Breast epithelium (tissue), 4 donors: Measurements from ENCODE around the gene PGAM5. TPM values are rescaled to one million over a fixed set of nuclear protein-coding genes. Genes with fewer than 3 reads are reported as not detected.

Experiments
- DNase-seq, 2 donors: peaks; one replicate each; pipeline ENCODE4 v3.0.0-alpha.2; 2019; ENCODE audit warnings: low spot score in 2 of 2
- H3K27ac ChIP-seq, 2 donors: fragments of 200-600 bp; sonication (generic) in 1 of 2; one replicate each; pipeline ENCODE4 v1.5.1; 2016 to 2019; ENCODE audit warnings: mild to moderate bottlenecking in 1 of 2
- H3K27me3 ChIP-seq, 2 donors: fragments of 200-600 bp; sonication (generic) in 1 of 2; one replicate each; pipeline versions ENCODE4 v1.5.1 to v1.6.0; 2017 to 2019; ENCODE audit warnings: control low read depth in 1 of 2, mild to moderate bottlenecking in 1 of 2
- H3K36me3 ChIP-seq: fragments of 200-600 bp; one replicate; pipeline ENCODE4 v1.5.1; 2019
- H3K4me1 ChIP-seq, 2 donors: fragments of 200-600 bp; sonication (generic); one replicate each; pipeline ENCODE4 v1.5.1; 2016 to 2019; ENCODE audit warnings: control low read depth in 1 of 2
- H3K4me3 ChIP-seq, 3 donors: fragments of 200-600 bp; sonication (generic); 1 replicate in 2 of 3; 2 replicates in 1 of 3; pipeline ENCODE4 v1.5.1; 2016 to 2019; ENCODE audit warnings: mild to moderate bottlenecking in 3 of 3, moderate library complexity in 2 of 3
- H3K9me3 ChIP-seq, 2 donors: fragments of 200-600 bp; sonication (generic) in 1 of 2; one replicate each; pipeline ENCODE4 v1.5.1; 2016 to 2019; ENCODE audit warnings: control low read depth in 1 of 2
- POLR2A ChIP-seq: fragments of 450-650 bp; IDR thresholded peaks from one replicate; pipeline ENCODE4 v1.6.1; 2016; ENCODE audit warnings: antibody characterized with exemption, mild to moderate bottlenecking, moderate library complexity
- POLR2AphosphoS5 ChIP-seq, 3 donors: sonication (generic); formaldehyde crosslinking; IDR thresholded peaks; one replicate each; pipeline ENCODE4 v1.6.1; 2017; ENCODE audit warnings: antibody characterized with exemption in 3 of 3
- intact Hi-C: fragments of 100-400 bp; cut with DNase I; formaldehyde crosslinking; loops from one replicate; pipeline ENCODE4 v1.15.1; 2023; ENCODE audit warnings: low total_unique reads
- total RNA-seq, 3 donors: library from RNA; depleted of rRNA; stranded (reverse); fragments of >200 nt; gene quantifications; one replicate each; pipeline ENCODE4 v1.1.0, GENCODE V29; 2016
- TF ChIP-seq, protein P1 (sequence below), 3 donors: fragments of 450-650 bp; IDR thresholded peaks; one replicate each; pipeline ENCODE4 v1.5.1; 2016 to 2017; ENCODE audit warnings: antibody characterized with exemption in 3 of 3, mild to moderate bottlenecking in 3 of 3, moderate library complexity in 3 of 3

Gene PGAM5
- total RNA-seq, 3 donors from 2014 or later = 20.2 to 38.0 (median 22.8) TPM

DNA sequence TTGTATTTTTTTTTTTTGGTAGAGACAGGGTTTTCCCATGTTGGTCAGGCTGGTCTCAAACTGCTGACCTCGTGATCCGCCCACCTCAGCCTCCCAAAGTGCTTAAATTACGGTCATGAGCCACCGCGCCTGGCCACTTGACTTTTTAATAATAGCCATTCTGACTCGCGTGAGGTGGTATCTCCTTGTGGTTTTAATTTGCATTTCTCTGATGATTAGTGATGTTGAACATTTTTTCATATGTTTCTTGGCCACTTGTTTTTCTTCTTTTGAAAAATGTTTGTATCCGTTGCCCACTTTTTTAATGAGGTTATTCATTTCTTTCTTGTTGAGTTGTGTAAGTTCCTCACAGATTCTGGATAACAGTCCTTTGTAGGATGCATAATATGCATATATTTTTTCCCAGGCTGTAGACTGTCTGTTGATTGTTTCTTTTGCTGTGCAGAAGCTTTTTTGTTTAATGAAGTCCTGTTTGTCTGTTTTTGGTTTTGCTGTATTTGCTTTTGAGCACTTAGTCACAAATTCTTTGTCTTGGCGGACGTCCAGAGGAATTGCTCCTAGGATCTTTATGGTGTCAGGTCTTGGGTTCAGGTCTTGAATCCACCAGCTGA is 10.3 kb upstream of the PGAM5 start:
- H3K36me3 ChIP-seq = no peaks in the 10 kb centered on the region
- H3K9me3 ChIP-seq = no peaks in the 10 kb centered on the region
- no peaks in the 10 kb centered on the region for H3K4me1 ChIP-seq
- TF ChIP-seq, protein P1, sequence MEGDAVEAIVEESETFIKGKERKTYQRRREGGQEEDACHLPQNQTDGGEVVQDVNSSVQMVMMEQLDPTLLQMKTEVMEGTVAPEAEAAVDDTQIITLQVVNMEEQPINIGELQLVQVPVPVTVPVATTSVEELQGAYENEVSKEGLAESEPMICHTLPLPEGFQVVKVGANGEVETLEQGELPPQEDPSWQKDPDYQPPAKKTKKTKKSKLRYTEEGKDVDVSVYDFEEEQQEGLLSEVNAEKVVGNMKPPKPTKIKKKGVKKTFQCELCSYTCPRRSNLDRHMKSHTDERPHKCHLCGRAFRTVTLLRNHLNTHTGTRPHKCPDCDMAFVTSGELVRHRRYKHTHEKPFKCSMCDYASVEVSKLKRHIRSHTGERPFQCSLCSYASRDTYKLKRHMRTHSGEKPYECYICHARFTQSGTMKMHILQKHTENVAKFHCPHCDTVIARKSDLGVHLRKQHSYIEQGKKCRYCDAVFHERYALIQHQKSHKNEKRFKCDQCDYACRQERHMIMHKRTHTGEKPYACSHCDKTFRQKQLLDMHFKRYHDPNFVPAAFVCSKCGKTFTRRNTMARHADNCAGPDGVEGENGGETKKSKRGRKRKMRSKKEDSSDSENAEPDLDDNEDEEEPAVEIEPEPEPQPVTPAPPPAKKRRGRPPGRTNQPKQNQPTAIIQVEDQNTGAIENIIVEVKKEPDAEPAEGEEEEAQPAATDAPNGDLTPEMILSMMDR (IDR thresholded peaks at IDR 0.05) = no peak
- TF ChIP-seq POLR2AphosphoS5 (IDR thresholded peaks at IDR 0.05) = no peak
- no peak for TF ChIP-seq POLR2A
- DNase-seq = no peak
- intact Hi-C loops = no loop called here
- H3K4me3 ChIP-seq = no peak overlapping the region
- H3K27ac ChIP-seq = no peak overlapping the region
- H3K27me3 ChIP-seq = no peaks in the 10 kb centered on the region

DNA sequence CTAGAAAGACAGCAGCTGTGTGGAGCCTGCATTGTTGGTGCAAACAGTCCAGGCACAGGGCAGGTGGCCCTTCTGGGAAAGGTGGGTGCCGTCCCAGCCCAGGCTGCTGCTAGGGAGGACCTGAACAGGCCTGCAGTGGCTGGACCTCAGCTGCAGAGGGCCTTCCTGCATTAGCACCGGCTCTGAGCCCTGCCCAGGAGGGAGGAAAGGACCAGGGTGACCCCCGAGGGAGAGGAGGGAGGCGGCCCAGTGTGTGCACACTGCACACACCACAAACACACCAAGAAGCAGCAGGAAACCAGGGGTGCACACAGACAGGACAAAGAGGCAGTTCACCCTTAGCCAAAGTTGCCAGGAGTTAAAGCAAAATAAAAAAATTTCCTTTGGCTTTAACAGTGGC is 8.0 kb upstream of the PGAM5 start:
- H3K36me3 ChIP-seq = no peaks in the 10 kb centered on the region

DNA sequence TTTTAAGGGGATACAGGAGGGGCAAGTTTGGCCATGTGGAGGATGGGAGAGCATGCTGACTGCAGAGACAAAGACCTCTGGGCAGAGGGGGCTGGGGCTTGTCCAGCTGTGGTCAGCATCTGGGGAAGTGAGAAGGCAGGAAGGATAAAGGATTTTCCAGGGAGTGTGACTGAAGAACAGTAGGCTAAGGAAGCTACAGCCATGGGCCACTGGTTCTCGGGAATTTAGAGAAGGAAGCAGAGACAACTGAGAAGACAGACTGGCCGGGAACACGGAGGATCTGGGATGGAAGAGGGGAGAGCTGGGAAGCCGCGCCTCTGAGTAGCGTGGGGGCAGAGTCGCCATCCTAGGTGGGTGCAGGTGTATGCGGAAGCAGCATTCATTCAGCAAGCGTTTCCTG is 7.0 kb upstream of the PGAM5 start:
- no peaks in the 10 kb centered on the region for H3K4me1 ChIP-seq
- TF ChIP-seq, protein P1 (IDR thresholded peaks at IDR 0.05) = no peak
- no peak for TF ChIP-seq POLR2AphosphoS5 (IDR thresholded peaks at IDR 0.05)
- TF ChIP-seq POLR2A = no peak
- no peak for DNase-seq
- intact Hi-C loops = no loop called here
- H3K36me3 ChIP-seq = no peaks in the 10 kb centered on the region
- H3K27me3 ChIP-seq = no peaks in the 10 kb centered on the region
- H3K27ac ChIP-seq = no peak overlapping the region
- no peaks in the 10 kb centered on the region for H3K9me3 ChIP-seq
- no peak overlapping the region for H3K4me3 ChIP-seq

More for the DNA sequence above, 8.0 kb upstream of the PGAM5 start:
- intact Hi-C loops = loop anchor here (1.0 kb wide), 1 partner anchor 11 kb away; no protein-coding TSS in a partner anchor
- H3K4me3 ChIP-seq = no peak overlapping the region
- DNase-seq = no peak
- H3K4me1 ChIP-seq = no peaks in the 10 kb centered on the region
- H3K27me3 ChIP-seq = no peaks in the 10 kb centered on the region
- no peak for TF ChIP-seq POLR2AphosphoS5 (IDR thresholded peaks at IDR 0.05)
- H3K27ac ChIP-seq = no peak overlapping the region
- no peaks in the 10 kb centered on the region for H3K9me3 ChIP-seq

DNA sequence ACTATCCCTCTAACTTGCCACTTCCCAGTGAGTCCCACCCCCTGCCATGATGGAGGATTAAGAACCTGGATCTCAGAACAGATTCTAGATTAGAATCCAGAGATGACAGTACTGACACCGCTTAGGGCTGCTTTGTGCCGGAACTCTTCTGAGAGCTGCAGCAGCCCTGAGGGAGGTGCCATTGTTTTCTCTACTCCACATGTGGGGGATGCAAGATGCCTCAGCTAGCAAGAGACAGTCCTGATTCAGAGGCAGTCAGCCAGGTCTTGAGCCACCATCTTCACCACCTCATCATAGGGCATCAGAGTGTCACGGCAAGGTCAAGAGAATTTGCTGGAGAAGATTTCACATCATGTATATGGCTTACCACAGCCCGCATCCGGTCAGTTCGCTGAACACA is 3.4 kb upstream of the PGAM5 start:
- H3K27ac ChIP-seq = no peak overlapping the region
- no peak for TF ChIP-seq POLR2AphosphoS5 (IDR thresholded peaks at IDR 0.05)
- TF ChIP-seq, protein P1 (IDR thresholded peaks at IDR 0.05) = no peak
- TF ChIP-seq POLR2A = no peak
- H3K36me3 ChIP-seq = no peaks in the 10 kb centered on the region
- intact Hi-C loops = no loop called here
- H3K9me3 ChIP-seq = no peaks in the 10 kb centered on the region
- no peaks in the 10 kb centered on the region for H3K27me3 ChIP-seq
- DNase-seq = no peak
- H3K4me3 ChIP-seq = no peak overlapping the region
- H3K4me1 ChIP-seq = peaks cover 7 to 13% of the 10 kb centered on the region in 2 donors

DNA sequence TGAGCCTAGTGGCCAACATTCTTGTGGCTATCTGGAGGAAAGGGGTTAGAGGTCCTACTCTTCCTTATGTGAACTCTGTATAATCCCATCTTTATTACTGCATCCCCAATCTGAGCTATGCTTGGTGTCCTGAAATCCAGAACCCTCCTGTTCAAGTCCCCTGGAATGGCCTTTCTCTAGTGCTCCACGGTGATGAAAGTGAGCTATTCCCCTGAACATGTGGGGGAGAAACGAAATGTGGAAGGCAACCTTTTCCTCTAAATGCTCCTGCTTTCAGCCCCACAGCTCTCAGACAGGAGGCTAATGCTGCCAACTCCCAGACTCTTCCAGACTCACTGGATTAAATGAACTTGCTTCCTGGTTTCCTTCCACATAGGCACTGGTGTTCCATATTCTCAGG is 2.5 kb upstream of the PGAM5 start:
- Histone ChIP-seq H3K27me3 (no peaks in the 10 kb centered on the region), H3K9me3 (no peaks in the 10 kb centered on the region), H3K36me3 (no peaks in the 10 kb centered on the region), H3K4me1 (peaks cover 7 to 13% of the 10 kb centered on the region in 2 donors), H3K4me3 (no peak overlapping the region), H3K27ac (no peak overlapping the region)
- TF ChIP-seq POLR2AphosphoS5 (IDR thresholded peaks at IDR 0.05) (no peak), POLR2A (no peak)
- TF ChIP-seq, protein P1 (IDR thresholded peaks at IDR 0.05) = no peak
- intact Hi-C loops = no loop called here
- DNase-seq = no peak
